Suprapubic skin (tissue), 4 donors: ENCODE results near the gene RASGEF1C. TPM values are rescaled to one million over a fixed set of nuclear protein-coding genes. Genes with fewer than 3 reads are reported as not detected.
"Not testable (repeated sequence)": the region's sequence is repeated elsewhere in the genome, so short reads cannot be mapped to it uniquely, and the experiment has no call there.

ENCODE experiments used
- DNase-seq, 2 donors: peaks; one replicate each; pipeline ENCODE4 v3.0.0-alpha.2; 2019; ENCODE audit warnings: low spot score in 2 of 2
- H3K27ac ChIP-seq: fragments of 200-600 bp; sonication (generic); one replicate; pipeline ENCODE4 v1.5.1; 2019
- H3K27me3 ChIP-seq: fragments of 200-600 bp; sonication (generic); one replicate; pipeline ENCODE4 v1.5.1; 2019
- H3K36me3 ChIP-seq: fragments of 200-600 bp; sonication (generic); one replicate; pipeline ENCODE4 v1.5.1; 2019
- H3K4me1 ChIP-seq: fragments of 200-600 bp; sonication (generic); one replicate; pipeline ENCODE4 v1.5.1; 2019
- H3K4me3 ChIP-seq: fragments of 200-600 bp; sonication (generic); one replicate; pipeline ENCODE4 v1.5.1; 2019; ENCODE audit warnings: mild to moderate bottlenecking
- H3K9me3 ChIP-seq: fragments of 200-600 bp; sonication (generic); one replicate; pipeline ENCODE4 v1.5.1; 2019
- EP300 ChIP-seq: sonication (generic); formaldehyde crosslinking; IDR thresholded peaks from one replicate; pipeline ENCODE4 v1.6.1; 2017; ENCODE audit warnings: antibody characterized with exemption
- POLR2A ChIP-seq, 2 donors: fragments of 450-650 bp; IDR thresholded peaks; one replicate each; pipeline ENCODE4 v1.6.1; 2017; ENCODE audit warnings: antibody characterized with exemption in 2 of 2, mild to moderate bottlenecking in 2 of 2, moderate library complexity in 2 of 2
- POLR2AphosphoS5 ChIP-seq, 3 donors: sonication (generic); formaldehyde crosslinking; IDR thresholded peaks; one replicate each; pipeline ENCODE4 v1.6.1; 2017; ENCODE audit warnings: antibody characterized with exemption in 3 of 3
- WGBS: methylation state at CpG from one replicate; pipeline ENCODE4 v1.1.5; 2018; 5-methylcytosine and 5-hydroxymethylcytosine counted together
- total RNA-seq, 4 donors: library from RNA; depleted of rRNA; stranded (reverse); fragments of >200 nt; gene quantifications; one replicate each; pipeline ENCODE4 v1.1.0, GENCODE V29; 2016
- TF ChIP-seq, protein P1 (sequence below), 2 donors: fragments of 200-600 bp in 1 of 2; fragments of 450-650 bp in 1 of 2; sonication (generic) in 1 of 2; IDR thresholded peaks; one replicate each; pipeline ENCODE4 v1.5.1; 2016 to 2019; ENCODE audit warnings: antibody characterized with exemption in 2 of 2, mild to moderate bottlenecking in 1 of 2, moderate library complexity in 1 of 2

RASGEF1C gene
- total RNA-seq, 4 donors from 2014 or later = 0.64 to 0.89 (median 0.81) TPM

GRCh38 chr5:180095545-180095944, 113.5 kb downstream of the RASGEF1C start:
- Histone ChIP-seq H3K27me3 (no peaks in the 10 kb centered on the region), H3K4me1 (peaks cover 10% of the 10 kb centered on the region), H3K4me3 (no peak overlapping the region), H3K9me3 (no peaks in the 10 kb centered on the region), H3K36me3 (no peaks in the 10 kb centered on the region), H3K27ac (no peak overlapping the region)
- 75% methylated on average over 9 of the region's 9 CpGs for WGBS
- TF ChIP-seq, protein P1, sequence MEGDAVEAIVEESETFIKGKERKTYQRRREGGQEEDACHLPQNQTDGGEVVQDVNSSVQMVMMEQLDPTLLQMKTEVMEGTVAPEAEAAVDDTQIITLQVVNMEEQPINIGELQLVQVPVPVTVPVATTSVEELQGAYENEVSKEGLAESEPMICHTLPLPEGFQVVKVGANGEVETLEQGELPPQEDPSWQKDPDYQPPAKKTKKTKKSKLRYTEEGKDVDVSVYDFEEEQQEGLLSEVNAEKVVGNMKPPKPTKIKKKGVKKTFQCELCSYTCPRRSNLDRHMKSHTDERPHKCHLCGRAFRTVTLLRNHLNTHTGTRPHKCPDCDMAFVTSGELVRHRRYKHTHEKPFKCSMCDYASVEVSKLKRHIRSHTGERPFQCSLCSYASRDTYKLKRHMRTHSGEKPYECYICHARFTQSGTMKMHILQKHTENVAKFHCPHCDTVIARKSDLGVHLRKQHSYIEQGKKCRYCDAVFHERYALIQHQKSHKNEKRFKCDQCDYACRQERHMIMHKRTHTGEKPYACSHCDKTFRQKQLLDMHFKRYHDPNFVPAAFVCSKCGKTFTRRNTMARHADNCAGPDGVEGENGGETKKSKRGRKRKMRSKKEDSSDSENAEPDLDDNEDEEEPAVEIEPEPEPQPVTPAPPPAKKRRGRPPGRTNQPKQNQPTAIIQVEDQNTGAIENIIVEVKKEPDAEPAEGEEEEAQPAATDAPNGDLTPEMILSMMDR (IDR thresholded peaks at IDR 0.05) = no peak
- DNase-seq = no peak

- TF ChIP-seq POLR2AphosphoS5 (IDR thresholded peaks at IDR 0.05) (no peak), EP300 (no peak), POLR2A (IDR thresholded peaks at IDR 0.05) (no peak)
- TF ChIP-seq, protein P1 (IDR thresholded peaks at IDR 0.05) = no peak
- Histone ChIP-seq H3K4me3 (no peak overlapping the region), H3K27me3 (no peaks in the 10 kb centered on the region), H3K4me1 (peaks cover 16% of the 10 kb centered on the region), H3K9me3 (no peaks in the 10 kb centered on the region), H3K27ac (no peak overlapping the region), H3K36me3 (no peaks in the 10 kb centered on the region)
- 74% methylated on average over 9 of the region's 9 CpGs for WGBS
- DNase-seq = peak in 1 of 2 donors; percentile 52
These were observed 115.2 kb downstream of the RASGEF1C start for GRCh38 chr5:180093651-180094382.

GRCh38 chr5:180093241-180093640, 115.8 kb downstream of the RASGEF1C start:
- no peak for DNase-seq
- Histone ChIP-seq H3K27me3 (no peaks in the 10 kb centered on the region), H3K27ac (no peak overlapping the region), H3K36me3 (no peaks in the 10 kb centered on the region), H3K4me3 (no peak overlapping the region), H3K4me1 (peaks cover 16% of the 10 kb centered on the region), H3K9me3 (no peaks in the 10 kb centered on the region)
- TF ChIP-seq, protein P1 (IDR thresholded peaks at IDR 0.05) = no peak
- TF ChIP-seq POLR2AphosphoS5 (IDR thresholded peaks at IDR 0.05) = no peak
- TF ChIP-seq POLR2A (IDR thresholded peaks at IDR 0.05) = no peak
- no peak for TF ChIP-seq EP300
- 90% methylated on average over 6 of the region's 6 CpGs for WGBS

DNA sequence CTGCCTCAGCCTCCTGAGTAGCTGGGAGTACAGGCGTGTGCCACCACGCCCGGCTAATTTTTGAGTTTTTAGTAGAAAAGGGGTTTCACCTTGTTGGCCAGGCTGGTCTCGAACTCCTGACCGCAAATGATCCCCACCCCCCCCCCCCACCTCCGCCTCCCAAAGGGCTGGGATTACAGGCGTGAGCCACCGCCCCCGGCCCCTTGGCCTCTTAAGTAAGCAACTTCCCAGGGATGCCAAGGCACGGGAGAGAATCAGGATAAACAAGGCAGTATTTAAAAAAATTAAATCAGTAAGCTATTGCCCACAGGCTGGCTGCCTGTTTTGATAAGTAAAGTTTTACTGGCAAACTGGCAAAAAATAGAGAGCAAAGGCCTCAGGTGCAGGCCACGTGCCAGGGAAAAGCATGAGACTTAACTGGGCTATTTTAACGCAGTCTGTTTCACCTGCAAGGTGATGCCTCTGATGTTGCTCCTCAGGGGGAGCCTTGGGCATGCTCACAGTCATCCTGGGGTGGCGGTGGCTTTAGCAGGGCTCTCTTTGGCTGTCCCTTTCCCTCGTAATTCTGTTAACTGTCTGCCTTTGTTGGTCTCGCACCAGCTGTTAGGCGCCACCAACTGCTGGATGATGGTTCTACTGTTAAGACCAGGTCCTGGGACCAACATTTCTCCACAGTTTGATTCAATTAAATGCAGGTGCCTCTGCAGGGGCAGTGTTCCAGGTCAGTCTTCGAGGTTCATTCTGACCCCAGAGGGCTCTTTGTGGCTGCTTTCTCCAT, 118.1 kb downstream of the RASGEF1C start:
- Histone ChIP-seq H3K36me3 (no peaks in the 10 kb centered on the region), H3K9me3 (no peaks in the 10 kb centered on the region), H3K4me3 (peak overlapping the region; percentile 61), H3K27ac (no peak overlapping the region), H3K27me3 (no peaks in the 10 kb centered on the region), H3K4me1 (peaks cover 16% of the 10 kb centered on the region)
- WGBS = 20% methylated on average over 17 of the region's 17 CpGs
- TF ChIP-seq POLR2AphosphoS5 (IDR thresholded peaks at IDR 0.05) (no peak), EP300 (no peak), POLR2A (IDR thresholded peaks at IDR 0.05) (no peak)
- TF ChIP-seq, protein P1 (IDR thresholded peaks at IDR 0.05) = no peak
- no peak for DNase-seq

DNA sequence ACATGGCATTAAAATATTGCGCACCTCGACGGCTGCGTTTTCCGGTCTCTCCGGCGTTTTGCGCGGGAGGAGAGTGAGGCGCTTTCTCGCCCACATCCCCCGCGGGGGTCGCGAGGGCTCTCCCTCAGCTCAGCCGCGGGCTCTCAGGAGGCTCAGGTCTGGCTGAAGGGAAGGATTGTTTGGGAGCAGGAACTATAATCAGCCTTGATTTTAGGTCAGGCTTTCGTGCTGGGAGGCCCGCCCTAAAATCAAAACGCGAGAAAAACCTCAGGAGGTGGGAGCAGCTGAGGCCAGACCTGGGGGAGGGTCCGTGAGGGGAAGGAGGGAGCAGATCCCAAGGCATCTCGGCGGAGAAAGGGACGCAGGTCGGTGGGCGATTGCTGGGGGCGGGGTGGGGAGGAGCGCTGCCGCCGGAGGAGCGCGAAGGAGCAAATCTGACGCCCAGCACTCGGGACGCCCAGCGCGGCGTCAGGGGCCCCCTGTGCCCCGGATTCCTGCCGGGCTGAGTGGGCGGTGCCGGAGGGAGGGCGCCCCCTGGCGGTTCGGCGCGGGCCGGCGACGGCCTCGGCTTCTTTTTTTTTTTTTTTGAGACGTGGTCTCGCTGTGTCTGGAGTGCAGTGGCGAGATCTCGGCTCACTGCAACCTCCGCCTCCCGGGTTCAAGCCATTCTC, 118.8 kb downstream of the RASGEF1C start:
- Histone ChIP-seq H3K4me1 (peaks cover 16% of the 10 kb centered on the region), H3K36me3 (no peaks in the 10 kb centered on the region), H3K4me3 (peak overlapping the region; percentile 61), H3K9me3 (no peaks in the 10 kb centered on the region), H3K27ac (peak overlapping the region; percentile 77), H3K27me3 (no peaks in the 10 kb centered on the region)
- TF ChIP-seq POLR2A (IDR thresholded peaks at IDR 0.05) (no peak), EP300 (no peak), POLR2AphosphoS5 (IDR thresholded peaks at IDR 0.05) (peak in 1 of 3 donors; percentile 23)
- TF ChIP-seq, protein P1 (IDR thresholded peaks at IDR 0.05) = peak; percentile 74 to 89
- 3% methylated on average over 33 of the region's 58 CpGs for WGBS
- no peak for DNase-seq

GRCh38 chr5:180089628-180090027, 119.4 kb downstream of the RASGEF1C start:
- peak overlapping the region; percentile 61 for H3K4me3 ChIP-seq

More at GRCh38 chr5:180089628-180090027, 119.4 kb downstream of the RASGEF1C start:
- peaks cover 16% of the 10 kb centered on the region for H3K4me1 ChIP-seq
- not testable (repeated sequence) for H3K27me3 ChIP-seq, H3K9me3 ChIP-seq, DNase-seq, H3K27ac ChIP-seq, H3K36me3 ChIP-seq
- 76% methylated on average over 18 of the region's 18 CpGs for WGBS
